Measurements from ENCODE around the gene HNRNPM. TPM values are rescaled to one million over a fixed set of nuclear protein-coding genes. Genes with fewer than 3 reads are reported as not detected.
"Not testable (repeated sequence)": the region's sequence is repeated elsewhere in the genome, so short reads cannot be mapped to it uniquely, and the experiment has no call there.

Gene HNRNPM
- total RNA-seq, 1 experiment from 2014 or later: 468 TPM

DNA sequence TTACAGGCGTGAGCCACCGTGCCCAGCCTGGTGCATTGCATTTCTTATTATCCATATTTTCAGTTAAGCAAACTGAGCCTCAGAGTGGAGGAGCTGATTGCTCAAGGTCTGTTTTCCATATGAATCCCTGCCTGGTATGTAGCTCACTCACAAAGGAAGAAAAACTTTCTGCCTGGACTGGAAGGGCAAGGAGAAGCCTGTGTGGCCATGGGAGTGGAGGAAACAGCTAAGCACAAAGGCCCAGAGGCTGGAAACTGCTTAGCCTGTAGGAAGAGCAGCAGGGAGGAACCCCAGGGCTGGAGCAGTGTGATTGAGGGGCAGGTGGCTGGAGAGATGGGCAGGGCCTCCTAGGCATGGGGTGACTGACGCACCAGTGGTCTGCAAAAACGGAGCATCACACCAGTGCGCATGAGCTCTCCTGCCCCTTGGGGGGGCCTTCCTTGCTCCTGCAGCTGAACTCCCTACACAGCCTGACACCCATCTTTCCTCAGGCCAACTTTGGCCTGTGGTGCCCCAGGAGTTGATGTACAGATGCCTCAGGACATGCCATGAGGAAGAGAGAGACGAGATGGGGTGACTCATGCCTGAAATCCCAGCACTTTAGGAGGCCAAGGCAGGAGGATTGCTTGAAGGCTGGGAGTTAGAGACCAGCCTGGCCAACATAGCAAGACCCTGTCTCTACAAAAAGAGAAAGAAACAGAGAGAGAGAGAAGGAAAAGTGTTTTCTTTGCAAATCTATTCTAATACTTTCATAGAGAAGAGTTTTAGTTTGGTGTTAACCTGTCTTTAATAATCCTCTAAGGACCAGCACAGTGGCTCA lies 2.8 kb upstream of the HNRNPM start:
- Mint-ChIP-seq H3K27me3 (ENCODE audit: low read depth) (no peaks in the 10 kb centered on the region; the same call in none of the 2 replicates), H3K4me3 (peak overlapping the region in 1 of 2 experiments; percentile 50; a peak in 2 of 5 replicates), H3K9me3 (0 out of 5 replicates have a peak, but pooled peaks cover 0 to 3% of the 10 kb centered on the region in 2 experiments), H3K4me1 (peaks cover 25 to 30% of the 10 kb centered on the region in 2 experiments), H3K27ac (peak overlapping the region; percentile 93 to 97 (median 96)), H3K36me3 (ENCODE audit: insufficient read depth in 1 of 3, low read depth in 3 of 3) (peaks cover 13 to 23% (median 14%) of the 10 kb centered on the region in 3 experiments)
- Histone ChIP-seq H4K5ac (ENCODE audit: insufficient read length, low read depth, low read length) (no peak overlapping the region), H4K8ac (replicated peaks; ENCODE audit: insufficient read length, low read depth, low read length) (no peak overlapping the region), H2BK12ac (ENCODE audit: insufficient read length, low read depth, low read length) (no peak overlapping the region), H2BK15ac (ENCODE audit: low read depth, low read length) (no peak overlapping the region), H3K79me2 (ENCODE audit: insufficient read depth, low read length) (peaks cover 20% of the 10 kb centered on the region; the same call in 1 of the 2 replicates), H4K20me1 (ENCODE audit: control insufficient read depth, insufficient read depth, insufficient read length) (no peaks in the 10 kb centered on the region), H3K4me2 (ENCODE audit: insufficient read depth, insufficient read length, low read length) (no peak overlapping the region), H3K9ac (ENCODE audit: extremely low read depth, insufficient read length, low read length) (no peak overlapping the region), H3K27me3 (ENCODE audit: insufficient read depth, low read length) (no peaks in the 10 kb centered on the region), H2BK5ac (ENCODE audit: insufficient read length, low read length) (no peak overlapping the region), H3T11ph (ENCODE audit: low read length) (no peak overlapping the region), H3K23ac (ENCODE audit: insufficient read length, low read depth, low read length) (no peak overlapping the region), H3K4ac (ENCODE audit: low read depth, low read length) (no peak overlapping the region), H3K79me1 (ENCODE audit: insufficient read depth, low read depth, low read length, poor library complexity, severe bottlenecking) (no peaks in the 10 kb centered on the region), H3K18ac (ENCODE audit: insufficient read length, low read depth, low read length) (no peak overlapping the region), H3K27ac (ENCODE audit: insufficient read length, low read depth, low read length) (peak overlapping the region; percentile 8), H3K14ac (ENCODE audit: insufficient read depth, low read length) (no peak overlapping the region), H3K9me3 (ENCODE audit: control insufficient read depth, low read depth, low read length) (no peaks in the 10 kb centered on the region), H2AFZ (ENCODE audit: low read length) (no peak overlapping the region), H2BK120ac (ENCODE audit: low read depth, low read length, poor library complexity, severe bottlenecking) (no peak overlapping the region), H4K91ac (ENCODE audit: insufficient read length, low read depth, low read length) (no peak overlapping the region), H3K56ac (ENCODE audit: insufficient read length, low read depth, low read length) (no peak overlapping the region), H3K4me1 (ENCODE audit: insufficient read depth, low read length) (no peaks in the 10 kb centered on the region; the same call in 1 of the 2 replicates), H3K23me2 (ENCODE audit: insufficient read length, low read depth, low read length, poor library complexity, severe bottlenecking) (no peaks in the 10 kb centered on the region), H2BK20ac (ENCODE audit: low read depth, low read length, poor library complexity, severe bottlenecking) (no peak overlapping the region), H2AK5ac (ENCODE audit: insufficient read length, low read length) (no peak overlapping the region)
- TF ChIP-seq, protein P1, sequence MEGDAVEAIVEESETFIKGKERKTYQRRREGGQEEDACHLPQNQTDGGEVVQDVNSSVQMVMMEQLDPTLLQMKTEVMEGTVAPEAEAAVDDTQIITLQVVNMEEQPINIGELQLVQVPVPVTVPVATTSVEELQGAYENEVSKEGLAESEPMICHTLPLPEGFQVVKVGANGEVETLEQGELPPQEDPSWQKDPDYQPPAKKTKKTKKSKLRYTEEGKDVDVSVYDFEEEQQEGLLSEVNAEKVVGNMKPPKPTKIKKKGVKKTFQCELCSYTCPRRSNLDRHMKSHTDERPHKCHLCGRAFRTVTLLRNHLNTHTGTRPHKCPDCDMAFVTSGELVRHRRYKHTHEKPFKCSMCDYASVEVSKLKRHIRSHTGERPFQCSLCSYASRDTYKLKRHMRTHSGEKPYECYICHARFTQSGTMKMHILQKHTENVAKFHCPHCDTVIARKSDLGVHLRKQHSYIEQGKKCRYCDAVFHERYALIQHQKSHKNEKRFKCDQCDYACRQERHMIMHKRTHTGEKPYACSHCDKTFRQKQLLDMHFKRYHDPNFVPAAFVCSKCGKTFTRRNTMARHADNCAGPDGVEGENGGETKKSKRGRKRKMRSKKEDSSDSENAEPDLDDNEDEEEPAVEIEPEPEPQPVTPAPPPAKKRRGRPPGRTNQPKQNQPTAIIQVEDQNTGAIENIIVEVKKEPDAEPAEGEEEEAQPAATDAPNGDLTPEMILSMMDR (conservative IDR thresholded peaks at IDR 0.05): no peak
- no CpG with 5 or more reads among the region's 6 CpGs for WGBS (ENCODE audit: extremely low coverage, insufficient read length, low lambda C conversion rate)
- peak; percentile 70 for DNase-seq

DNA sequence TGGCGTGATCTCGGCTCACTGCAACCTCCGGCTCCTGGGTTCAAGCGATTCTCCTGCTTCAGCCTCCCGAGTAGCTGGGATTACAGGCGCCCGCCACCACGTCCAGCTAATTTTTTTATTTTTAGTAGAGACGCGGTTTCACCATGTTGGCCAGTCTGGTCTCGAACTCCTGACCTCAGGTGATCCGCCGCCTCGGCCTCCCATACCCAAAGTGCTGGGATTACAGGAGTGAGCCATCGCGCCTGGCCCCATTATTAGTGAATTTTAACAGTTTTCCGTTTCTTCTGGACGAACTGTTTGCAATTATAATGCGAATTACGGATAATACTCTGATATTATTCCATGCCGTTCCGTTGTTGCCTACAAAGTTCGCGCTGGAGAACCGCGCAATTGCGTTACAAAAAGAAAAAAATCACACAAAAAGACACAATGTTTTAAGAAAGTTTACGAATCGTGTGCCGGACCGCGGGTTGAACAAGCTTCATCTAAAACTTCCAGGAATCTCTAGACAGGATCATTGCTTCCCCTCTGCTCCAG lies 567 bp upstream of the HNRNPM start:
- H3K4ac ChIP-seq (ENCODE audit: low read depth, low read length); H3K4me1 ChIP-seq (ENCODE audit: insufficient read depth, low read length): not testable (repeated sequence)
- peaks cover 41% of the 10 kb centered on the region for H3K79me2 ChIP-seq (ENCODE audit: insufficient read depth, low read length)

More for the DNA sequence above, 567 bp upstream of the HNRNPM start:
- H3K27ac ChIP-seq (ENCODE audit: insufficient read length, low read depth, low read length): peak overlapping the region; percentile 29
- H3K56ac ChIP-seq (ENCODE audit: insufficient read length, low read depth, low read length); H3K9me3 ChIP-seq (ENCODE audit: control insufficient read depth, low read depth, low read length); H2BK12ac ChIP-seq (ENCODE audit: insufficient read length, low read depth, low read length); H3K9me3 Mint-ChIP-seq; H2AK5ac ChIP-seq (ENCODE audit: insufficient read length, low read length); H2BK15ac ChIP-seq (ENCODE audit: low read depth, low read length); H4K5ac ChIP-seq (ENCODE audit: insufficient read length, low read depth, low read length); H3K23ac ChIP-seq (ENCODE audit: insufficient read length, low read depth, low read length); H4K8ac ChIP-seq (replicated peaks; ENCODE audit: insufficient read length, low read depth, low read length); H4K20me1 ChIP-seq (ENCODE audit: control insufficient read depth, insufficient read depth, insufficient read length); DNase-seq; H3K27me3 Mint-ChIP-seq (ENCODE audit: low read depth); H4K91ac ChIP-seq (ENCODE audit: insufficient read length, low read depth, low read length); H3K27me3 ChIP-seq (ENCODE audit: insufficient read depth, low read length); H2BK120ac ChIP-seq (ENCODE audit: low read depth, low read length, poor library complexity, severe bottlenecking); H2AFZ ChIP-seq (ENCODE audit: low read length); H2BK20ac ChIP-seq (ENCODE audit: low read depth, low read length, poor library complexity, severe bottlenecking); H3K79me1 ChIP-seq (ENCODE audit: insufficient read depth, low read depth, low read length, poor library complexity, severe bottlenecking); H2BK5ac ChIP-seq (ENCODE audit: insufficient read length, low read length); H3T11ph ChIP-seq (ENCODE audit: low read length); H3K23me2 ChIP-seq (ENCODE audit: insufficient read length, low read depth, low read length, poor library complexity, severe bottlenecking): not testable (repeated sequence)
- 0 out of 2 replicates have a peak overlapping the region, but pooled peaks have one; percentile 68 for H3K14ac ChIP-seq (ENCODE audit: insufficient read depth, low read length)
- H3K4me3 Mint-ChIP-seq: peak overlapping the region; percentile 96 to 99
- H3K4me1 Mint-ChIP-seq: peaks cover 42 to 51% of the 10 kb centered on the region in 2 experiments
- H3K27ac Mint-ChIP-seq: peak overlapping the region; percentile 94 to 99 (median 96)
- peak overlapping the region; percentile 69 for H3K18ac ChIP-seq (ENCODE audit: insufficient read length, low read depth, low read length)
- H3K9ac ChIP-seq (ENCODE audit: extremely low read depth, insufficient read length, low read length): peak overlapping the region; percentile 75
- H3K4me2 ChIP-seq (ENCODE audit: insufficient read depth, insufficient read length, low read length): peak overlapping the region; percentile 76
- H3K36me3 Mint-ChIP-seq (ENCODE audit: insufficient read depth in 1 of 3, low read depth in 3 of 3): peaks cover 21 to 29% (median 28%) of the 10 kb centered on the region in 3 experiments
- WGBS (ENCODE audit: extremely low coverage, insufficient read length, low lambda C conversion rate): no CpG with 5 or more reads among the region's 32 CpGs

All from H9 (cell line).